Measurements from ENCODE around the gene MTCH1. TPM values are rescaled to one million over a fixed set of nuclear protein-coding genes. Genes with fewer than 3 reads are reported as not detected.

The MTCH1 gene
- total and polyA plus RNA-seq, 3 donors from 2014 or later: 157 to 316 (median 227) TPM

GRCh38 chr6:36955671-36956445 lies 30.1 kb downstream of the MTCH1 start:
- TF ChIP-seq POLR2A (IDR thresholded peaks at IDR 0.05) (no peak), CTCF (IDR thresholded peaks at IDR 0.05) (no peak)
- no peak overlapping the region for H3K4me3 ChIP-seq
- DNase-seq: no peak
- H3K36me3 ChIP-seq (ENCODE audit: low read depth, missing control alignments): no peaks in the 10 kb centered on the region
- no peaks in the 10 kb centered on the region for H3K27me3 ChIP-seq
- 64 to 80% methylated on average over 5 to 9 of the region's 9 CpGs for WGBS, 2 donors
- intact Hi-C loops (cut with DNase I; ENCODE audit: low total_unique reads): no loop called here
- H3K9me3 ChIP-seq: no peaks in the 10 kb centered on the region
- no peak overlapping the region for H3K27ac ChIP-seq
- H3K4me1 ChIP-seq: peaks cover 5% of the 10 kb centered on the region

- Histone ChIP-seq H3K9me3 (no peaks in the 10 kb centered on the region), H3K27ac (no peak overlapping the region), H3K4me3 (no peak overlapping the region), H3K4me1 (peaks cover 5% of the 10 kb centered on the region), H3K27me3 (no peaks in the 10 kb centered on the region), H3K36me3 (ENCODE audit: low read depth, missing control alignments) (no peaks in the 10 kb centered on the region)
- intact Hi-C loops (cut with DNase I; ENCODE audit: low total_unique reads): no loop called here
- no peak for DNase-seq
- TF ChIP-seq POLR2A (IDR thresholded peaks at IDR 0.05) (no peak), CTCF (IDR thresholded peaks at IDR 0.05) (no peak)
- 67 to 72% methylated on average over 5 to 6 of the region's 6 CpGs for WGBS, 2 donors
Measured at GRCh38 chr6:36955136-36955535, 30.9 kb downstream of the MTCH1 start.

GRCh38 chr6:36954262-36954931 lies 31.6 kb downstream of the MTCH1 start, which contains the start of gene PI16:
TSS of gene PI16 (plus strand) at chr6:36954738. CDS start at chr6:36954761, 23 bp downstream.
- intact Hi-C loops (cut with DNase I; ENCODE audit: low total_unique reads): no loop called here
- no peaks in the 10 kb centered on the region for H3K36me3 ChIP-seq (ENCODE audit: low read depth, missing control alignments)
- DNase-seq: no peak

GRCh38 chr6:36953931-36954261 lies 32.1 kb downstream of the MTCH1 start:
- WGBS, 2 donors: 89 to 100% methylated on average over 1 of the region's 1 CpG
- H3K27ac ChIP-seq: no peak overlapping the region
- H3K36me3 ChIP-seq (ENCODE audit: low read depth, missing control alignments): no peaks in the 10 kb centered on the region
- peaks cover 5% of the 10 kb centered on the region for H3K4me1 ChIP-seq
- H3K4me3 ChIP-seq: no peak overlapping the region
- no peak for DNase-seq
- TF ChIP-seq POLR2A (IDR thresholded peaks at IDR 0.05) (no peak), CTCF (IDR thresholded peaks at IDR 0.05) (no peak)
- intact Hi-C loops (cut with DNase I; ENCODE audit: low total_unique reads): no loop called here
- H3K27me3 ChIP-seq: no peaks in the 10 kb centered on the region
- H3K9me3 ChIP-seq: no peaks in the 10 kb centered on the region

More at GRCh38 chr6:36954262-36954931, 31.6 kb downstream of the MTCH1 start, which contains the start of gene PI16:
- no peak within 1 kb of the TSS for H3K4me3 ChIP-seq
- no peaks in the 10 kb centered on the region for H3K9me3 ChIP-seq
- TF ChIP-seq CTCF (IDR thresholded peaks at IDR 0.05): no peak
- TF ChIP-seq POLR2A (IDR thresholded peaks at IDR 0.05): no peak
- no peaks in the 10 kb centered on the region for H3K27me3 ChIP-seq
- 59 to 72% methylated on average over 14 of the region's 14 CpGs for WGBS, 2 donors
- no peak within 1 kb of the TSS for H3K27ac ChIP-seq
- H3K4me1 ChIP-seq: peaks cover 5% of the 10 kb centered on the region
